Body of pancreas (tissue), 4 donors: ENCODE data around the gene EDDM3A. TPM values are rescaled to one million over a fixed set of nuclear protein-coding genes. Genes with fewer than 3 reads are reported as not detected.

Experiments
- ATAC-seq: fragments of 150-250 bp; one replicate; pipeline ENCODE4 v1.9.1; 2016
- DNase-seq, 4 donors: peaks; one replicate each; pipeline ENCODE4 v3.0.0-alpha.2; 2019
- H3K27ac ChIP-seq, 4 donors: fragments of 200-600 bp; sonication (generic); 1 replicate in 3 of 4; 2 replicates in 1 of 4; pipeline versions ENCODE4 v1.5.1 to v1.6.1; 2016 to 2019; ENCODE audit warnings: mild to moderate bottlenecking in 1 of 4, mixed read lengths in 1 of 4, moderate library complexity in 1 of 4
- H3K27me3 ChIP-seq, 2 donors: fragments of 200-600 bp; sonication (generic); one replicate each; pipeline ENCODE4 v1.6.0; 2016; ENCODE audit warnings: mild to moderate bottlenecking in 1 of 2
- H3K36me3 ChIP-seq, 2 donors: fragments of 200-600 bp; sonication (generic); replicated peaks in 1 of 2; 2 replicates each; pipeline ENCODE4 v1.5.1; 2016; ENCODE audit warnings: low read depth in 2 of 2; ENCODE audit not compliant: insufficient read depth in 1 of 2
- H3K4me1 ChIP-seq: fragments of 200-600 bp; sonication (generic); one replicate; pipeline ENCODE4 v1.6.0; 2016
- H3K4me3 ChIP-seq, 2 donors: fragments of 200-600 bp; sonication (generic); 1 replicate in 1 of 2; 2 replicates in 1 of 2; pipeline ENCODE4 v1.5.1; 2016 to 2019
- H3K9me3 ChIP-seq, 3 donors: fragments of 200-600 bp; sonication (generic); 1 replicate in 2 of 3; 2 replicates in 1 of 3; pipeline ENCODE4 v1.5.1; 2016
- CTCF ChIP-seq, 7 experiments: fragments of 450-650 bp in 4 of 7; fragments of 200-600 bp in 3 of 7; sonication (generic) in 3 of 7; IDR thresholded peaks; one replicate each; pipeline ENCODE4 v1.5.1; 2016 to 2019; ENCODE audit warnings: antibody characterized with exemption in 7 of 7
- POLR2A ChIP-seq, 3 donors: fragments of 450-650 bp; IDR thresholded peaks; one replicate each; pipeline ENCODE4 v1.6.1; 2016; ENCODE audit warnings: antibody characterized with exemption in 3 of 3, mild to moderate bottlenecking in 2 of 3
- WGBS, 2 donors: methylation state at CpG; one replicate each; pipeline ENCODE4 v1.1.5; 2017; 5-methylcytosine and 5-hydroxymethylcytosine counted together
- intact Hi-C: fragments of 100-400 bp; cut with DNase I; formaldehyde crosslinking; loops from one replicate; pipeline ENCODE4 v1.15.1; 2023
- total RNA-seq, 2 donors: library from RNA; depleted of rRNA; stranded (reverse); fragments of >200 nt; gene quantifications; one replicate each; pipeline ENCODE4 v1.1.0, GENCODE V29; 2016

Gene EDDM3A
- total RNA-seq, 2 donors from 2014 or later: not detected

GRCh38 chr14:20775043-20775442 is 29.4 kb downstream of the EDDM3A start:
- DNase-seq: no peak
- H3K4me3 ChIP-seq: no peak overlapping the region
- no peaks in the 10 kb centered on the region for H3K36me3 ChIP-seq
- TF ChIP-seq CTCF (IDR thresholded peaks at IDR 0.05) (no peak), POLR2A (IDR thresholded peaks at IDR 0.05) (no peak)
- H3K27me3 ChIP-seq: no peaks in the 10 kb centered on the region
- ATAC-seq: no peak
- WGBS, 2 donors: 70 to 79% methylated on average over 6 of the region's 6 CpGs
- intact Hi-C loops: no loop called here
- no peaks in the 10 kb centered on the region for H3K9me3 ChIP-seq
- no peaks in the 10 kb centered on the region for H3K4me1 ChIP-seq
- no peak overlapping the region for H3K27ac ChIP-seq

GRCh38 chr14:20775901-20776300 is 30.2 kb downstream of the EDDM3A start:
- intact Hi-C loops: no loop called here
- no peaks in the 10 kb centered on the region for H3K36me3 ChIP-seq
- DNase-seq (no peak), ATAC-seq (no peak)
- no peak overlapping the region for H3K4me3 ChIP-seq
- no peaks in the 10 kb centered on the region for H3K27me3 ChIP-seq
- no peaks in the 10 kb centered on the region for H3K4me1 ChIP-seq
- TF ChIP-seq CTCF (IDR thresholded peaks at IDR 0.05) (no peak), POLR2A (IDR thresholded peaks at IDR 0.05) (no peak)
- 78 to 95% methylated on average over 1 of the region's 1 CpG for WGBS, 2 donors
- no peak overlapping the region for H3K27ac ChIP-seq
- H3K9me3 ChIP-seq: no peaks in the 10 kb centered on the region

GRCh38 chr14:20781803-20782202 is 36.1 kb downstream of the EDDM3A start:
- intact Hi-C loops: no loop called here
- Histone ChIP-seq H3K27ac (peak overlapping the region in 1 of 4 donors; percentile 61), H3K36me3 (no peaks in the 10 kb centered on the region), H3K9me3 (no peaks in the 10 kb centered on the region), H3K27me3 (no peaks in the 10 kb centered on the region), H3K4me1 (no peaks in the 10 kb centered on the region), H3K4me3 (no peak overlapping the region)
- TF ChIP-seq CTCF (IDR thresholded peaks at IDR 0.05): no peak
- no peak for TF ChIP-seq POLR2A (IDR thresholded peaks at IDR 0.05)
- DNase-seq: no peak
- WGBS, 2 donors: 41 to 61% methylated on average over 4 of the region's 4 CpGs
- no peak for ATAC-seq

GRCh38 chr14:20782280-20782890 is 36.7 kb downstream of the EDDM3A start:
- 47 to 61% methylated on average over 5 of the region's 5 CpGs for WGBS, 2 donors
- intact Hi-C loops: no loop called here
- no peak for ATAC-seq
- peak in 1 of 3 donors; percentile 31 for TF ChIP-seq POLR2A (IDR thresholded peaks at IDR 0.05)
- TF ChIP-seq CTCF (IDR thresholded peaks at IDR 0.05): no peak
- H3K27me3 ChIP-seq: no peaks in the 10 kb centered on the region
- no peaks in the 10 kb centered on the region for H3K36me3 ChIP-seq
- H3K9me3 ChIP-seq: no peaks in the 10 kb centered on the region
- H3K4me1 ChIP-seq: no peaks in the 10 kb centered on the region
- peak overlapping the region in 1 of 4 donors; percentile 61 for H3K27ac ChIP-seq
- peak in 1 of 4 donors; percentile 22 for DNase-seq
- no peak overlapping the region for H3K4me3 ChIP-seq

GRCh38 chr14:20787025-20787424 is 41.3 kb downstream of the EDDM3A start:
- intact Hi-C loops: no loop called here
- TF ChIP-seq CTCF (IDR thresholded peaks at IDR 0.05): no peak
- no peak for TF ChIP-seq POLR2A (IDR thresholded peaks at IDR 0.05)
- no peaks in the 10 kb centered on the region for H3K36me3 ChIP-seq
- no peak overlapping the region for H3K27ac ChIP-seq
- ATAC-seq (no peak), DNase-seq (no peak)
- no peaks in the 10 kb centered on the region for H3K9me3 ChIP-seq
- WGBS, 2 donors: 66 to 79% methylated on average over 4 of the region's 4 CpGs
- no peaks in the 10 kb centered on the region for H3K4me1 ChIP-seq
- no peaks in the 10 kb centered on the region for H3K27me3 ChIP-seq
- H3K4me3 ChIP-seq: no peak overlapping the region
